ENCODE results near the gene SH3RF2. TPM values are rescaled to one million over a fixed set of nuclear protein-coding genes. Genes with fewer than 3 reads are reported as not detected.
"Not testable (repeated sequence)": the region's sequence is repeated elsewhere in the genome, so short reads cannot be mapped to it uniquely, and the experiment has no call there.

Gene SH3RF2
- total RNA-seq, 2 experiments from 2014 or later: 0.12 TPM; not detected in 1

DNA sequence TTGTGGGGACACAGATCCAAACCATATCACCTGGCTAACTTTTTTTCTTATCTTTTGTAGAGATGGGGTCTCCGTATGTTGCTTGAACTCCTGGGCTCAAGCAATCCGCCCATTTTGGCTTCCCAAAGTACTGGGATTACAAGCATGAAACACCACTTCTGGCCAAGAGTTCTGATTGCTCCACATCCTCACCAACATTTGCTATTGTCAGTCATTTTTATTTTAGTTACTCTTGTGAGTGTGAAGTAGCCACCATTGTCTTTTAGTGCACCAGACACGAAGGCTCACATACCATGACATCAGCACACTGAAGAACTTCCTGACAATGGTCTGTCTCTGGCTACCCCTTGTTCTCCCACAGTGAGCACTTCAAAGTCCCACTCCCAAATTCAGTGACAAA lies 151.7 kb downstream of the SH3RF2 start:
- H3K27me3 Mint-ChIP-seq: peaks cover 2% of the 10 kb centered on the region
- H3K36me3 Mint-ChIP-seq: no peaks in the 10 kb centered on the region
- intact Hi-C loops (cut with micrococcal nuclease): no loop called here
- POLR2A ChIA-PET: no interaction called here
- H3K27ac Mint-ChIP-seq: no peak overlapping the region
- no peaks in the 10 kb centered on the region for H3K4me1 Mint-ChIP-seq (ENCODE audit: low read depth)
- H3K9me3 Mint-ChIP-seq: no peaks in the 10 kb centered on the region
- H3K4me3 Mint-ChIP-seq: no peak overlapping the region
- DNase-seq: no peak
- CTCF ChIA-PET: no interaction called here

DNA sequence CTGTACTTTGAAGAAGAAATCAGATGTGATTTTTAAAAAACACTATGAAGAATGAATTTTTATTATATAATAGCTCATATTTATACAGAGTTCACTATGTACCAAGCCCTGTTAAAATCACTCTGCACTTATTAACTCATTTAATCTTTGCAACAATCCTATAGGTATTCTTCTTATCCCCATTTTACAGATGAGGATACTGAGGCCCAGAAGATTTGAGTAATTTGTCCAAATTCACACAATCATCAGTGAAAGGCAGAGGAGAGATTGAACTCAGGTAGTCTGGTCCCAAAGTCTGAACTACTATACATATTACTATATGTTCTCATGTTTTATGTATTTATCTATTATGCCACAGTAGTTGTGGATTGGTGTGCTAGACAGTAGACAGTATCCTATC lies 152.9 kb downstream of the SH3RF2 start:
- intact Hi-C loops (cut with micrococcal nuclease): no loop called here
- Mint-ChIP-seq H3K27me3 (no peaks in the 10 kb centered on the region), H3K4me1 (ENCODE audit: low read depth) (no peaks in the 10 kb centered on the region), H3K36me3 (no peaks in the 10 kb centered on the region), H3K27ac (no peak overlapping the region), H3K4me3 (no peak overlapping the region), H3K9me3 (no peaks in the 10 kb centered on the region)
- POLR2A ChIA-PET: no interaction called here
- CTCF ChIA-PET: interaction anchor here (0.6 kb wide), 1 partner anchor 1546 kb away, joined by 3 read pairs; no protein-coding TSS in a partner anchor
- DNase-seq: no peak

DNA sequence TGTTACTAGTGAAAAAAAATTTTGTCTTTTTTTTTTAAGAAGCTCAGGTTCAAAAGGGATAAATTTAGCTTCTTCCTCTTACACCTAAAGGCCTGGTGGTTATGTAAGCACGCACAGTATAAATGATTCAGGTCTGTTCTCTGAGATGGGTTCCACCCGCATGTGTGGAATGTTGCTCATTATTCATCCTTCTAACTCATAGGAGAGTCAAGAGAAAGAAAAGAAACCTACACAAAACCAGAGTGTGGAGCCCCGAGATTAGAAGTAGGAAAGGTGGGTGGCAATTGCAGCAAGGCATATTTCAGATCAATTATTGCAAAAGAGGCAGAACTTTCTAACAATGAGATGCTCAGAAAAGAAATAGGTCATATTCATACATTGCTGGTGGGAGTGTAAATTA lies 155.5 kb downstream of the SH3RF2 start:
- CTCF ChIA-PET: interaction anchor here (1.0 kb wide), 1 partner anchor 1888 kb away, joined by 3 read pairs; no protein-coding TSS in a partner anchor
- no peak for DNase-seq
- Mint-ChIP-seq H3K4me3 (no peak overlapping the region), H3K27me3 (no peaks in the 10 kb centered on the region), H3K9me3 (no peaks in the 10 kb centered on the region), H3K27ac (no peak overlapping the region), H3K4me1 (ENCODE audit: low read depth) (no peaks in the 10 kb centered on the region), H3K36me3 (no peaks in the 10 kb centered on the region)
- POLR2A ChIA-PET: no interaction called here
- intact Hi-C loops (cut with micrococcal nuclease): no loop called here

DNA sequence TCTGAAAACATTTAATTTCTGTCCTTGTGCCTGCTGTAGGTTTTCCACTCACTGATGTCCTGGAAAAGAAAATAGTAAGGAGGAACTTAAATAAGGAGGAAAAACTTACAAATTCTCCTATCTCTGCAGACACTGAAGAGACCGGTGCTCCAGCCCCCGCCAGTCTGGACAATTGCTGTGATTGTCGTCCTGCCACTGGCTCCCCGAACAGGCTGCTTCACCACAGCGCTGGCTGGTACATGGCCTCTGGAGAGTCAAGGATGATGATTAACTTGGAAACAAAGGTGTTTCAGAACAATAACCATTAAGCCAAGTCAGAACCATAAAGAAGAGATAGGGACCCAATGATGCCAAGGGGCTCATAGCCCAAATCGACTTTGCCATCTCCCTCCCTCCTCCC lies 161.7 kb downstream of the SH3RF2 start:
- H3K27ac Mint-ChIP-seq: no peak overlapping the region
- no peaks in the 10 kb centered on the region for H3K4me1 Mint-ChIP-seq (ENCODE audit: low read depth)
- H3K36me3 Mint-ChIP-seq: no peaks in the 10 kb centered on the region
- POLR2A ChIA-PET: no interaction called here
- peaks cover 3% of the 10 kb centered on the region for H3K27me3 Mint-ChIP-seq
- CTCF ChIA-PET: no interaction called here
- DNase-seq: no peak
- no peak overlapping the region for H3K4me3 Mint-ChIP-seq
- intact Hi-C loops (cut with micrococcal nuclease): no loop called here
- H3K9me3 Mint-ChIP-seq: no peaks in the 10 kb centered on the region

DNA sequence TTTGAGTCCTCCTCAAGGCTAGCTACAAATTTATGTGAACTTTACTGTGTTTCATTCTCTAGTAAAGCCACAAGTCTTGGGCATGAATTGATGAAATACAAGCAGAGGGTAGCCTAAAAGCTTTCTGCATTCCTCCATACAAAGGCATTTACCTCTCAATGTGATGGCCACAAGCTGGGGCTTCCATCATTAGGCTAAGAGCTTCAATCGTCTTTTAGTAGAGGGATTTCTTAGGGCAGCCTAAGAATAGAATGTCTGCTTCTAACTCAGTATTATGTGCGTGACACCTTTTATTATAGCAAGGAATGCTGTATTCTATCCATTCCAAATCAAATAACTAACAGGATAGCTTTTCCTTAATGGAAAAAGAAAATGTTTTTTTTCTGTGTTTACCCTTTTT lies 165.3 kb downstream of the SH3RF2 start:
- POLR2A ChIA-PET: no interaction called here
- no peaks in the 10 kb centered on the region for H3K4me1 Mint-ChIP-seq (ENCODE audit: low read depth)
- H3K4me3 Mint-ChIP-seq: no peak overlapping the region
- no peak overlapping the region for H3K27ac Mint-ChIP-seq
- no peaks in the 10 kb centered on the region for H3K9me3 Mint-ChIP-seq
- peaks cover 3% of the 10 kb centered on the region for H3K27me3 Mint-ChIP-seq
- intact Hi-C loops (cut with micrococcal nuclease): no loop called here
- DNase-seq: no peak
- CTCF ChIA-PET: no interaction called here
- H3K36me3 Mint-ChIP-seq: peaks cover 10% of the 10 kb centered on the region

DNA sequence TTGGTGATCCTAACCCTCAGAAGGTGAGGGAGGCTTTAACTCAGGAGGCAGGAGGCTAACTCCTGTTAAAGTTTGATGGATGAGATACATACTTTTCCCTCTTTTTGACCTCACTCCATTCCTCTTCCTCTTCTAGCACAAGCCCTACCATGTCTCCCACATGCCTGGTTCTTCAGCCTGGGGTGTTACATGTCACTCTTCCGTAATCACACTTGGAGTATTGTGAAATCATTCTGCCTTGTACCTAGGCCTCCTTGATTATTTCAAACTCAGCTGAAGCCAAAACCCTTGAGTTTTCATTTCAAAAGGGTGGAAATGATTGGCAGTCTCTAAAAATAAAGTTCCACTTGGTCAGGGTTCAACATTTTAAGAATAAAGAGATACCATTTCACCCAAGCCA lies 167.2 kb downstream of the SH3RF2 start:
- POLR2A ChIA-PET: no interaction called here
- no peak for DNase-seq
- no peak overlapping the region for H3K27ac Mint-ChIP-seq
- peaks cover under 1% of the 10 kb centered on the region for H3K27me3 Mint-ChIP-seq
- H3K36me3 Mint-ChIP-seq: peaks cover 10% of the 10 kb centered on the region
- H3K9me3 Mint-ChIP-seq: no peaks in the 10 kb centered on the region
- intact Hi-C loops (cut with micrococcal nuclease): no loop called here
- H3K4me3 Mint-ChIP-seq: no peak overlapping the region
- H3K4me1 Mint-ChIP-seq (ENCODE audit: low read depth): no peaks in the 10 kb centered on the region
- CTCF ChIA-PET: no interaction called here

DNA sequence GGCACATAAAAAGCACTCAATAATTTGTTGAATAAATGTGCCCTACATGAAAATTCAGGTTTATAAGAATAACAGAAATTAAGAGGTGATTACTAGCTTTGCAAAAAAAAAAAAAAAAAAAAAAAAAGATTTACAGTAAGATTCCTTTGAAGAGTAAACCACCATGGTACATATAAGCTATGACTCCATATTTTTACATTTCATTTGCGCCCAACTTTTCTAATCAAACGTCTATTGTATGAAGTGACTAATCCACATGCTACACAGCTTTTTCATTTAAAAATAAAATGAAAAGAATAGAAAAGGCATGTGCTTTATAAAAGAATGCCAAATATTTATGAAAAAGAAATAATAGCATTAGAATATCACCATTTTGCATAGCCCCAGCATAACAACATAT lies 169.1 kb downstream of the SH3RF2 start, which contains the start of gene PLAC8L1:
Gene PLAC8L1, minus strand, starts transcription at position 101 of the 400 bp plus-strand sequence. CDS start 1,266 bp downstream, outside the sequence.
- no peak for DNase-seq
- no peaks in the 10 kb centered on the region for H3K9me3 Mint-ChIP-seq
- intact Hi-C loops (cut with micrococcal nuclease): no loop called here
- CTCF ChIA-PET: no interaction called here
- no peak within 1 kb of the TSS for H3K4me3 Mint-ChIP-seq
- POLR2A ChIA-PET: no interaction called here
- H3K27ac Mint-ChIP-seq: no peak within 1 kb of the TSS
- H3K36me3 Mint-ChIP-seq: peaks cover 10% of the 10 kb centered on the region
- no peaks in the 10 kb centered on the region for H3K4me1 Mint-ChIP-seq (ENCODE audit: low read depth)
- no peaks in the 10 kb centered on the region for H3K27me3 Mint-ChIP-seq

DNA sequence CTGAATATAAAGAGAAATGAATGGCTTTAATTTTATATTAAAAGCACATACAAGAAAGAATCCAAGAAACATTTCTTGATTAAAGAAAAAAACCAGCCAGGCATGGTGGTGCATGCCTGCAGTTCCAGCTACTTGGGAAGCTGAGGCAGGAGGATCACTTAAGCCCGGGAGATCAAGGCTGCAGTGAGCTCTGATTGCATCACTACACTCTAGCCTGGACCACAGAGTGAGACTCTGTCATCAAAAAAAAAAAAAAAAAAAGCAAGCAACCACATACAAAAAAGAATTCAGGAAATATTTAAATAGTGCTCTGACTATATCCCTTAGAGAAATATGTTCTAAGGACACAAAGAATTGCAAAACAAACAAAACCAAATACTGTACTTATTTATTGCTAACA lies 171.5 kb downstream of the SH3RF2 start:
- no peaks in the 10 kb centered on the region for H3K4me1 Mint-ChIP-seq (ENCODE audit: low read depth)
- H3K9me3 Mint-ChIP-seq: no peaks in the 10 kb centered on the region
- peaks cover 10% of the 10 kb centered on the region for H3K36me3 Mint-ChIP-seq
- H3K4me3 Mint-ChIP-seq: no peak overlapping the region
- POLR2A ChIA-PET: no interaction called here
- DNase-seq: no peak
- H3K27ac Mint-ChIP-seq: no peak overlapping the region
- CTCF ChIA-PET: no interaction called here
- intact Hi-C loops (cut with micrococcal nuclease): no loop called here
- H3K27me3 Mint-ChIP-seq: no peaks in the 10 kb centered on the region

DNA sequence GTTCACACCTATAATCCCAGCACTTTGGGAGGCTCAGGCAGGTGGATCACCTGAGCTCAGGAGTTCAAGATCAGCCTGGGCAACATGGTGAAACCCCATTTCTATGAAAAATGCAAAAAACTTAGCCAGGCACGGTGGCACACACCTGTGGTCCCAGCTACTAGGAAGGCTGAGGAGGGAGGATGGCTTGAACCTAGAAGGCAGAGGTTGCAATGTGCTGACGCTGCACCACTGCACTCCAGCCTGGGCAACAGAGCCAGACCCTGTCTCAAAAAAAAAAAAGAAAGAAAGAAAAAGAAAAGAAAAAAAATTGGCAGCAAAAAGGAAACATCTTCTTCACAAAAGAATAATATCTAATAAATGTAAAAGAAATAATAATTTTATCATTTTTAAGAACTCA lies 172.5 kb downstream of the SH3RF2 start:
- H3K27me3 Mint-ChIP-seq; H3K4me3 Mint-ChIP-seq; H3K9me3 Mint-ChIP-seq; CTCF ChIA-PET; POLR2A ChIA-PET; H3K4me1 Mint-ChIP-seq (ENCODE audit: low read depth); intact Hi-C loops (cut with micrococcal nuclease); DNase-seq; H3K27ac Mint-ChIP-seq: not testable (repeated sequence)
- peaks cover 13% of the 10 kb centered on the region for H3K36me3 Mint-ChIP-seq

DNA sequence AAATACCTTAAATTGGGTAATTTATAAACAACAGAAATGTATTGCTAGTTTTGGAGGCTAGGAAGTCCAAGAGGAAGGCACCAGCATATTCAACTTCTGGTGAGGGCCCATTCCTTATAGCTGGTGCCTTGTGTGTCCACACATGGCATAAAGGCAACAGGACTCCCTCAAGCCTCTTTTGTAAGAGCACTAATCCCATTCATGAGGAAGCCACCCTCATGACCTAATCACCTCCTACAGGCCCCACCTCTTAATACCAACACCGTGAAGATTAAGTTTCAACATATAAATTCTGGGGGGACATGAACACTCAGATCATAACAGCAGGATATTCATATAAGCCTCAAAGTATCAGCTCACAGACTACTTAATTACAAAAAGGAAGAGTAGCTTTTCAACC lies 173.0 kb downstream of the SH3RF2 start:
- H3K9me3 Mint-ChIP-seq: no peaks in the 10 kb centered on the region
- no peaks in the 10 kb centered on the region for H3K27me3 Mint-ChIP-seq
- no peak for DNase-seq
- CTCF ChIA-PET: no interaction called here
- no peak overlapping the region for H3K27ac Mint-ChIP-seq
- POLR2A ChIA-PET: no interaction called here
- intact Hi-C loops (cut with micrococcal nuclease): no loop called here
- peaks cover 12% of the 10 kb centered on the region for H3K36me3 Mint-ChIP-seq
- no peak overlapping the region for H3K4me3 Mint-ChIP-seq
- no peaks in the 10 kb centered on the region for H3K4me1 Mint-ChIP-seq (ENCODE audit: low read depth)

DNA sequence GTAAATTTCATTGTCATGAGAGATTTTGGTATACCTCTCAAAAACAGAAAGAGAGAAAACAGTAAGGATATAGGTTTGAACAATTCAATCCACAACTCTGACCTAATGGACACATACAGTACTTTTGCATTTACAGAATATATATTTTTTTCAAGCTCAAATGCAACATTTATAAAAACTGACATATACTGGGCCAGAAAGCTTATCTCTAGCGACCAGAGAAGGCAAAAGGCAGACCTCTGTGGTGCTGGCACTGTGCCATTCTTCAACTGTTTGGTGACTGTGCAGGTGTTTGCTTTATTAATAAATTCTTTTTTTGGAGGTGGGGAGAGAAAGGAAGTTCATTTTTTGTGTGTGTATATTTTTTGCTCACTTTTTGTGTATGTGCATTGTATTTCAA lies 175.0 kb downstream of the SH3RF2 start:
- no peaks in the 10 kb centered on the region for H3K27me3 Mint-ChIP-seq
- intact Hi-C loops (cut with micrococcal nuclease): no loop called here
- no peaks in the 10 kb centered on the region for H3K4me1 Mint-ChIP-seq (ENCODE audit: low read depth)
- DNase-seq: no peak
- H3K27ac Mint-ChIP-seq: no peak overlapping the region
- no peaks in the 10 kb centered on the region for H3K9me3 Mint-ChIP-seq
- H3K36me3 Mint-ChIP-seq: peaks cover 14% of the 10 kb centered on the region
- POLR2A ChIA-PET: interaction anchor here (0.7 to 1.4 kb wide), 2 partner anchors 11 to 26 kb away, joined by 3 read pairs; no protein-coding TSS in a partner anchor
- CTCF ChIA-PET: no interaction called here
- H3K4me3 Mint-ChIP-seq: no peak overlapping the region

DNA sequence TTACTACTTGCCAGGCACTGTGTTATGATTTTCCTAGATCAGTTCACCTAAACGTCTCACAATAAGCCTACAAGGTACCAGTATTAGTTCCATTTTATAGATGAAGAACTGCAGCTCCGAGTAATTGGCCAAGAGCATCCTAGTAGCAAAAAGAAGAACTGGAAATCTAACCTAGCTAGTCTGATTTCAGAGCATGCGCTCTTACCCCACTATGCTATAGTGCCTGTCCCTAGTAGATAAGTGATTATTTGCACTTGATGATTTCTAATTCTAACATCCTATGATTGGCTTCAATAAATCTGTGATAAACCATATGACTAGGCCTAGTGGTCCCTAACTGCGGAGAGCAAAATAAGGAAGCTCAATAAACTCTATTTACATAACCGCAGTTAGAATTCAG lies 176.1 kb downstream of the SH3RF2 start:
- no peak overlapping the region for H3K27ac Mint-ChIP-seq
- H3K9me3 Mint-ChIP-seq: no peaks in the 10 kb centered on the region
- no peak overlapping the region for H3K4me3 Mint-ChIP-seq
- DNase-seq: no peak
- CTCF ChIA-PET: interaction anchor here (1.3 kb wide), 1 partner anchor 1908 kb away, joined by 3 read pairs; no protein-coding TSS in a partner anchor
- no peaks in the 10 kb centered on the region for H3K27me3 Mint-ChIP-seq
- no peaks in the 10 kb centered on the region for H3K4me1 Mint-ChIP-seq (ENCODE audit: low read depth)
- intact Hi-C loops (cut with micrococcal nuclease): no loop called here
- POLR2A ChIA-PET: no interaction called here
- peaks cover 18% of the 10 kb centered on the region for H3K36me3 Mint-ChIP-seq

All from activated CD4-positive, alpha-beta memory T cell treated with anti-CD3 and anti-CD28 coated beads for 36 hours (primary cell).